ENCODE results near the gene USP54. TPM values are rescaled to one million over a fixed set of nuclear protein-coding genes. Genes with fewer than 3 reads are reported as not detected.
"Not testable (repeated sequence)": the region's sequence is repeated elsewhere in the genome, so short reads cannot be mapped to it uniquely, and the experiment has no call there.

The USP54 gene
- total RNA-seq, 1 experiment from 2014 or later = 37.9 TPM

GRCh38 chr10:73623056-73623455, 31.9 kb upstream of the USP54 start:
- H3K9me3 ChIP-seq (ENCODE audit: control insufficient read depth, low read depth, low read length) = no peaks in the 10 kb centered on the region
- no peak overlapping the region for H2BK20ac ChIP-seq (ENCODE audit: low read depth, low read length, poor library complexity, severe bottlenecking)
- no peak overlapping the region for H3T11ph ChIP-seq (ENCODE audit: low read length)
- no peak overlapping the region for H3K14ac ChIP-seq (ENCODE audit: insufficient read depth, low read length)
- no peak overlapping the region for H3K4ac ChIP-seq (ENCODE audit: low read depth, low read length)
- no peaks in the 10 kb centered on the region for H4K20me1 ChIP-seq (ENCODE audit: control insufficient read depth, insufficient read depth, insufficient read length)
- no peak overlapping the region for H3K27ac ChIP-seq (ENCODE audit: insufficient read length, low read depth, low read length)
- H3K4me1 ChIP-seq (ENCODE audit: insufficient read depth, low read length) = no peaks in the 10 kb centered on the region
- H3K23ac ChIP-seq (ENCODE audit: insufficient read length, low read depth, low read length) = no peak overlapping the region
- Mint-ChIP-seq H3K9me3 (no peaks in the 10 kb centered on the region; a peak in 1 of 5 replicates), H3K27ac (no peak overlapping the region; a peak in 1 of 7 replicates), H3K36me3 (ENCODE audit: insufficient read depth in 1 of 3, low read depth in 3 of 3) (peaks cover 0 to 6% (median 0%) of the 10 kb centered on the region in 3 experiments; a peak in 2 of 7 replicates), H3K4me3 (no peak overlapping the region), H3K27me3 (ENCODE audit: low read depth) (no peaks in the 10 kb centered on the region), H3K4me1 (peaks cover 14 to 15% of the 10 kb centered on the region in 2 experiments)
- H4K8ac ChIP-seq (replicated peaks; ENCODE audit: insufficient read length, low read depth, low read length) = no peak overlapping the region
- H3K79me2 ChIP-seq (ENCODE audit: insufficient read depth, low read length) = no peaks in the 10 kb centered on the region; the same call in 1 of the 2 replicates
- no peak overlapping the region for H2BK12ac ChIP-seq (ENCODE audit: insufficient read length, low read depth, low read length)
- TF ChIP-seq, protein P1, sequence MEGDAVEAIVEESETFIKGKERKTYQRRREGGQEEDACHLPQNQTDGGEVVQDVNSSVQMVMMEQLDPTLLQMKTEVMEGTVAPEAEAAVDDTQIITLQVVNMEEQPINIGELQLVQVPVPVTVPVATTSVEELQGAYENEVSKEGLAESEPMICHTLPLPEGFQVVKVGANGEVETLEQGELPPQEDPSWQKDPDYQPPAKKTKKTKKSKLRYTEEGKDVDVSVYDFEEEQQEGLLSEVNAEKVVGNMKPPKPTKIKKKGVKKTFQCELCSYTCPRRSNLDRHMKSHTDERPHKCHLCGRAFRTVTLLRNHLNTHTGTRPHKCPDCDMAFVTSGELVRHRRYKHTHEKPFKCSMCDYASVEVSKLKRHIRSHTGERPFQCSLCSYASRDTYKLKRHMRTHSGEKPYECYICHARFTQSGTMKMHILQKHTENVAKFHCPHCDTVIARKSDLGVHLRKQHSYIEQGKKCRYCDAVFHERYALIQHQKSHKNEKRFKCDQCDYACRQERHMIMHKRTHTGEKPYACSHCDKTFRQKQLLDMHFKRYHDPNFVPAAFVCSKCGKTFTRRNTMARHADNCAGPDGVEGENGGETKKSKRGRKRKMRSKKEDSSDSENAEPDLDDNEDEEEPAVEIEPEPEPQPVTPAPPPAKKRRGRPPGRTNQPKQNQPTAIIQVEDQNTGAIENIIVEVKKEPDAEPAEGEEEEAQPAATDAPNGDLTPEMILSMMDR (conservative IDR thresholded peaks at IDR 0.05) = no peak
- H2AFZ ChIP-seq (ENCODE audit: low read length) = no peak overlapping the region
- no peaks in the 10 kb centered on the region for H3K23me2 ChIP-seq (ENCODE audit: insufficient read length, low read depth, low read length, poor library complexity, severe bottlenecking)
- no peak overlapping the region for H2AK5ac ChIP-seq (ENCODE audit: insufficient read length, low read length)
- WGBS (ENCODE audit: extremely low coverage, insufficient read length, low lambda C conversion rate) = no CpG with 5 or more reads among the region's 4 CpGs
- H3K18ac ChIP-seq (ENCODE audit: insufficient read length, low read depth, low read length) = no peak overlapping the region
- H4K91ac ChIP-seq (ENCODE audit: insufficient read length, low read depth, low read length) = no peak overlapping the region
- H3K79me1 ChIP-seq (ENCODE audit: insufficient read depth, low read depth, low read length, poor library complexity, severe bottlenecking) = peaks cover 5% of the 10 kb centered on the region
- no peak overlapping the region for H3K9ac ChIP-seq (ENCODE audit: extremely low read depth, insufficient read length, low read length)
- no peaks in the 10 kb centered on the region for H3K27me3 ChIP-seq (ENCODE audit: insufficient read depth, low read length)
- H3K4me2 ChIP-seq (ENCODE audit: insufficient read depth, insufficient read length, low read length) = no peak overlapping the region
- DNase-seq = no peak
- no peak overlapping the region for H3K56ac ChIP-seq (ENCODE audit: insufficient read length, low read depth, low read length)
- H4K5ac ChIP-seq (ENCODE audit: insufficient read length, low read depth, low read length) = no peak overlapping the region
- H2BK15ac ChIP-seq (ENCODE audit: low read depth, low read length) = no peak overlapping the region
- H2BK120ac ChIP-seq (ENCODE audit: low read depth, low read length, poor library complexity, severe bottlenecking) = no peak overlapping the region
- H2BK5ac ChIP-seq (ENCODE audit: insufficient read length, low read length) = no peak overlapping the region

DNA sequence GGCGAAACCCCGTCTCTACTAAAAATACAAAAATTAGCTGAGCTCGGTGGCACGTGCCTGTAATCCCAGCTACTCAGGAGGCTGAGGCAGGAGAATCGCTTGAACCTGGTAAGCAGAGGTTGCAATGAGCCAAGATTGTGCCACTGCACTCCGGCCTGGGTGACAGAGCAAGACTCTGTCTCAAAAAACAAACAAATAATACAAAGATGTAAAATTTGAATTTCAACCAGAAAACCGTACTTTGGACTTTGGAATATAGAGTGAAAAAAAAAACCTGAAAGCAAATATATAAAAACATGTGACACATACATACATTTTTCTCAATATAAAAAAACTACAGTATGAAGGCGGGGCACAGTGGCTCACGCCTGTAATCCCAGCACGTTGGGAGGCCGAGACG, 29.8 kb upstream of the USP54 start:
- H3K18ac ChIP-seq (ENCODE audit: insufficient read length, low read depth, low read length); H3K4me2 ChIP-seq (ENCODE audit: insufficient read depth, insufficient read length, low read length); H3T11ph ChIP-seq (ENCODE audit: low read length); H3K4me1 ChIP-seq (ENCODE audit: insufficient read depth, low read length); H3K36me3 Mint-ChIP-seq (ENCODE audit: insufficient read depth in 1 of 3, low read depth in 3 of 3); H3K27ac ChIP-seq (ENCODE audit: insufficient read length, low read depth, low read length); H3K27me3 Mint-ChIP-seq (ENCODE audit: low read depth); H3K14ac ChIP-seq (ENCODE audit: insufficient read depth, low read length); H4K20me1 ChIP-seq (ENCODE audit: control insufficient read depth, insufficient read depth, insufficient read length); H4K91ac ChIP-seq (ENCODE audit: insufficient read length, low read depth, low read length); H3K4me3 Mint-ChIP-seq; H4K8ac ChIP-seq (replicated peaks; ENCODE audit: insufficient read length, low read depth, low read length); H4K5ac ChIP-seq (ENCODE audit: insufficient read length, low read depth, low read length); H3K9me3 ChIP-seq (ENCODE audit: control insufficient read depth, low read depth, low read length); H3K4me1 Mint-ChIP-seq; H2BK15ac ChIP-seq (ENCODE audit: low read depth, low read length); H2AK5ac ChIP-seq (ENCODE audit: insufficient read length, low read length); H2BK20ac ChIP-seq (ENCODE audit: low read depth, low read length, poor library complexity, severe bottlenecking); H3K9me3 Mint-ChIP-seq; DNase-seq; H2BK12ac ChIP-seq (ENCODE audit: insufficient read length, low read depth, low read length); H2BK120ac ChIP-seq (ENCODE audit: low read depth, low read length, poor library complexity, severe bottlenecking); H3K27ac Mint-ChIP-seq; H2BK5ac ChIP-seq (ENCODE audit: insufficient read length, low read length); H3K4ac ChIP-seq (ENCODE audit: low read depth, low read length); H3K79me1 ChIP-seq (ENCODE audit: insufficient read depth, low read depth, low read length, poor library complexity, severe bottlenecking); H2AFZ ChIP-seq (ENCODE audit: low read length); H3K79me2 ChIP-seq (ENCODE audit: insufficient read depth, low read length); H3K23me2 ChIP-seq (ENCODE audit: insufficient read length, low read depth, low read length, poor library complexity, severe bottlenecking); H3K27me3 ChIP-seq (ENCODE audit: insufficient read depth, low read length); H3K56ac ChIP-seq (ENCODE audit: insufficient read length, low read depth, low read length); H3K9ac ChIP-seq (ENCODE audit: extremely low read depth, insufficient read length, low read length); H3K23ac ChIP-seq (ENCODE audit: insufficient read length, low read depth, low read length): not testable (repeated sequence)
- no CpG with 5 or more reads among the region's 12 CpGs for WGBS (ENCODE audit: extremely low coverage, insufficient read length, low lambda C conversion rate)

All from H9 (cell line).